Germinal center (tissue), 1 donor: Measurements from ENCODE around the gene CCDC180.
"Not testable (repeated sequence)": the region's sequence is repeated elsewhere in the genome, so short reads cannot be mapped to it uniquely, and the experiment has no call there.

Experiments used
- DNase-seq: peaks from one replicate; pipeline ENCODE4 v3.0.0; 2012; ENCODE audit warnings: mixed read lengths, low spot score

CCDC180 gene

GRCh38 chr9:97307500-97308163 is at the start of gene CCDC180:
Gene CCDC180, plus strand, starts transcription at chr9:97307659. Its CDS starts 405 bp downstream, at chr9:97308064.
- DNase-seq = no peak

DNA sequence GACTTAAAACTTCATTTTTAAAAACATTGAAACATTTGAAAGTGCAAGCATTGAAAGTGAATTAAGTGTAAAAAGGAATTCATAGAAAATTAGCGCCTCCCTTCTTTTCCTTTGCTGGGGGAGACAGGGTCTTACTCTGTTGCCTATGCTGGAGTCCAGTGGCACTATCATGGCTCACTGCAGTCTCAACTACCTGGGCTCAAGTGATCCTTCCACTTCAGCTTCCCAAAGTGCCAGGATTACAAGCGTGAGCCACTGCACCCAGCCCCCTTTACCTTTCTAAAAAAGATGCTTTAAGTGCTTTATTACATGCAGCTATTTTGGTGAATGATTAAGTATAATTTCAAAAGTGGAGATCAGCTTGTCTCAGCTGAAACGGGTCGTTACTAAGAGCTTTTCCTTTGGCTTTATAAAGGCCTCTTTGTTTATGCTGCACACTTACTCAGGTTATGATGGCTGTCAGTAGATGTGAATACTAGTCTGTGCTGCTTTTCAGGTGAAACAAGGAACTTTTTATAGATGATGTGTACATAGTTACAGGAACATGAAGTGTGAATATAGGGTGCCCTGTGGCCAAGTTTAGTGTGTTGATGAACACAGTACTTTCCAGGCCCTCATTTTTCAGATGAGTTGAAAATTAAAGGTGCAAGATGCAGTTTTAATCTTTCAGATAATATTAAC is 47.5 kb upstream of the CCDC180 start:
- DNase-seq = not testable (repeated sequence)

GRCh38 chr9:97271292-97271691 is 36.2 kb upstream of the CCDC180 start:
- DNase-seq = no peak

- DNase-seq = no peak
Measured at GRCh38 chr9:97272072-97272471, 35.4 kb upstream of the CCDC180 start.

DNA sequence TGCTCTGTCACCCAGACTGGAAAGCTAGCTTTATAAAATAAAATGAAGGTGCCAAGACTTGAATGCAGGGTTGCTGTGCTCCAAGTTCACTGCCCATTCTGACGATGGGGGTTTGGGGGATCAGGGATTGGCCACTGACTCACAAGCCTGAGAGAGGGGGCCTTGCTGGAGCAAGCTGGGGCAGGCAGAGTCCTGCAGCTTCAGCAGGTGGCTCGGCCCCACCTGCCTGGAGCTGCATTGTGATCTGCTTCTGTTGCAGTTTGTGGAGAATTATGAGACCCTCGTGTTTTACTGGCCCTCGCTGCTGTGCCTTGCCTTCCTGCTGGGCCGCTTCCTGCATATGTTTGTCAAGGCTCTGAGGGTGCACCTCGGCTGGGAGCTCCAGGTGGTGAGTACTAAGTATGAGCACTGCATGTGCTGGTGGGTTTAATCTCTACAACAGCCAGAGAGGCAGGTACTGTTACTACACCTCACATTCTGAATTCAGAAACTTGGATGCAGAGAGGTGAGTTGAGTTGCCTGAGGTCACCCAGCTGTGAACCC is 31.1 kb upstream of the CCDC180 start:
- DNase-seq = no peak

DNA sequence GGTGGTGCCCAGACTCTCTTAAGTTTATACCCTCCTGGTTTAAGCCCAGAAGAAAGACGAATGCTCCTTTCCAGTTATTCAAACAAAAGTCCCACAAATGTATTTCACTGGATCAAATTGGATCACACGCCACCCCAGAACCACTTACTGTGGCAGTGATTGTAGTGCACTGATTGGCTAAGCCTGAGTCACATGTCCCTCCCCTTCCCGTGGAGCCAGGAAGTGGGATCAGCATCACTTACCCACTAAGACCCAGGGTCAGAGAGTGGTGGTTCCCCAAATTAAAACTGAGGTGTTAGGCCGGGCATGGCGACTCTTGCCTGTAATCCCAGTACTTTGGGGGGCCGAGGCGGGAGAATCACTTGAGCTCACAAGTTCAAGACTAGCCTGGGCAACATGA is 29.5 kb upstream of the CCDC180 start:
- DNase-seq = no peak

- no peak for DNase-seq
Measured at GRCh38 chr9:97280755-97281330, 26.6 kb upstream of the CCDC180 start.

- DNase-seq = no peak
Measured at GRCh38 chr9:97283768-97284167, 23.7 kb upstream of the CCDC180 start.

- no peak for DNase-seq
Measured at GRCh38 chr9:97284798-97285197, 22.7 kb upstream of the CCDC180 start.

- no peak for DNase-seq
Measured at GRCh38 chr9:97292200-97292599, 15.3 kb upstream of the CCDC180 start.

- DNase-seq = no peak
Measured at GRCh38 chr9:97293207-97293721, 14.2 kb upstream of the CCDC180 start.

DNA sequence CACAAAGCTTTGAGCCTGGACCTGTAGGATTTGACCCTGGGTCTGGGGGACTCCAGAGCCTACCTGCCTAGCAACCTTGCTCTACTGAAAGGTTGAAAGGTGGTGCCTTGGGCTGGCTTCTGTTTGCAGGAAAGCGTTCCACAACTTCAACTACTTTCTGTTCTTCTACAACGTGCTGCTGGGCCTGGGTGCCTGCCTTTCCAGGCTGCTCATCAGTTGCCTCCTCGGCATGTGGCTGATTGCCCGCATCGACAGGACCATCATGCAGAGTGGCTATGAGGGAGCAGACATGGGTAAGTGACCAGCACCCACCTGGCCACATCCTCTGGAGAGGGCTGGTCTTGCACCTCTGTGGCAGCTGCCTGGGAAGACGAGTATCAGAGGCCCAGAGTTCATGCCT is 13.6 kb upstream of the CCDC180 start:
- DNase-seq = no peak

DNA sequence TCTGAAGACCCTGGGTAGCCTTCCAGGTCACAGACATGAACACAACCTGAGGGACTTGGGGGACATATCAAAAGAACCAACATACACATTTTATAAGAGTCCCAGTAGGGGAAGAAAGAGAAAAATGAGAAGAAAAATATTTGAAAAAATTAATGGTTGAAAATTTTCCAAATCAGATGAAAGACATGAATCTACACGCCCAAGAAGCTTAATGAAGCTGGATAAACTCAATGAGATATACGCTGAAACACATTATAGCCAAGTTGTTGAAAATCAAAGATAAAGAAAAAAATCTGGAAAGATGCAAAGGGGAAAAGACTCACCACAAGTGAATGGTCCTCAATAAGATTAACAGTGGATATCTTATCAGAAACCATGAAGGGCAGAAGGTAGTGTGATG is 9.6 kb upstream of the CCDC180 start:
- no peak for DNase-seq

- no peak for DNase-seq
Measured at GRCh38 chr9:97299809-97300414, 7.5 kb upstream of the CCDC180 start.

GRCh38 chr9:97300586-97300985 is 6.9 kb upstream of the CCDC180 start:
- DNase-seq = no peak

GRCh38 chr9:97301974-97302373 is 5.5 kb upstream of the CCDC180 start:
- DNase-seq = no peak

- DNase-seq = no peak
Measured at GRCh38 chr9:97304586-97304985, 2.9 kb upstream of the CCDC180 start.

DNA sequence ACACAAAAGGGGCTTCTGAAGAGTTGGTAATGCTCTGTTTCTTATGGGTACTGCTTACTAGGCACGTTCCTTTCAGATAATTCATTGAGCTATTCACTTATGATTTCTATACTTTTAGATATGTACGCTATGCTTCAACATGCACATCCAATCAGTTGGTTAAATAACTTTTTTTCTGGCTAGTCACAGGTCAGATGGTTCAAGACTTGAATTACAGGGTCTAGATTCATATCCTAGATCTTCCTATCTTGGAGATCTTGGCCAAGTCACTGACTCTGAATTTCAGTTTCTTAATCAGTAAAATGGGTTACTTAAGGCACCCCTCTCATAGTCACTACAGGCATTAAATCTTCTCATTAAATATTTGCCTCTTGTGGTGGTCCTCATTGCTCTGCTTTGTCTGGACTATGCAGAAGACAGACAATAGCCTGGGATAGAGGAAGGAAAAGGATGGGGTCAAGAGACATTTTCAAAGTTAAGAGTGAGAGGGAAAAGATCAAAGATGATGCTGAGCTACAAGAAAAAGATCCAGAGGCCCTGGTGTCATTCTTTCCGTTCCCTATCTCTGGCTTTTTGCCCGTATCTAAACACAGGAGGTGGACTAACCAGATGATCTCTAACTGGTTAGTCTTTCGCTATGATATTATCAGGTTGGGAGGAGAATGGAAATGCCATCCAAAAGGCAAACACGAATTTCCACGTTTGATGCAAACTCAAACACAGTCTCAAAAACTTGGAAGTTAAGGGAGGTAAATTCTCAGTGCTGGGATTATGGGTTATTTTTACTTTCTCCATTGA is 1.8 kb upstream of the CCDC180 start:
- no peak for DNase-seq

DNA sequence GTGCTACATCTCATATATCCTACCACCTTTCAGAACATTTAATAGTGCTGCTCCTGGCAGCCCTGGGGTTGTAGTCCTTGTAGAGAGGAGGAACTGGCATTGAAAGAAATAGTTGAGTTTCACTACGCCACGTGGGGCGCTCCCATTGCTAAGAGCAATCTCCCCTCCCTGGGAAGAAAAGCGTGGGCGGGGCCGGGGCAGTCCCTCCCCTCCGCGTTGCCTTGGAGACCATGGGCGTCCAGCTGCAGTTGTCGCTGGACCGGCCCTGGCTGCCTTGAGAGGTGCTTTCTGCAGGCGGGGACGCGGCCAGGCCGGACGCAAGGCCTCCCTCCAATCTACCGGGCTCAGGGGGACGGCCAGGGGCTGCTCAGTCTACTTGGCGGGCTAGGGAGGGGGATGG is 368 bp upstream of the CCDC180 start:
- DNase-seq = no peak

DNA sequence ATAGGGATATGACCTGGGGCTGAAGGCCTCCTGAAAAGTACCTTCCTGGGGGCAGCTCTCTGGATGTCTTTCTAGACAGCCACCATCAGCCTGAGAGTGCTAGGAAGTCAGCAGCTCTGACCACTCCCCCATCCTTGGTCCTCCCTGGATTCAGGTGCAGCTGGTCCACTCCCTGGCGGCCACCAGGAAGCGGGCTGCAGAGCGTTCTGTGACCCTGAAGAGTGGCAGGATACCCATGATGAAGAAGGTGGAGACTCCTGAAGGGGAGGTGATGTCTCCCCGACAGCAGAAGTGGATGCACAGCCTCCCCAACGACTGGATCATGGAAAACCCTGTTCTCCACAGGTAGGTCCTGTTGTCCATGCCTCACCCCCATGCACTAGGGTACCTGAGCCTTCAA is 1.8 kb downstream of the CCDC180 start:
- DNase-seq = no peak

DNA sequence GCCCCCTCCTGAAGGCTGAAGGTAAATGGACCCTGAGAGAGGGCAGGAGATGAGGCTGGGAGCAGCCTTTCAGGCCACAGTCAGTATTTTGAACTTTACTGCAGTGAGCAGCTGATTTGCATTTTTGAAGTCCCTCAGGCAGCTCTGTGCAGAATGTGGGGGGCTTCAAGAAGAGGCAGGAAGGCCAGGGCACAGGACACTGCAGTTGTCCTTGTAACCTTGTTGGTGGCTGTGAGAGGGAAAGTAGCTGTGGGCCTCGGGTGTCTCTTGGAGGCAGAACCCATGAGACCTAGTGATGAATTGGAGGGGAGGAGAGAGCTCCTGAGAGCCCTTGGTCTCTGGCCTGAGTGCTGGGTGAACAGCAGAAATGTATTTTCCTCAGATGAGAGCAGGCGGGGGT is 2.6 kb downstream of the CCDC180 start:
- DNase-seq = no peak

DNA sequence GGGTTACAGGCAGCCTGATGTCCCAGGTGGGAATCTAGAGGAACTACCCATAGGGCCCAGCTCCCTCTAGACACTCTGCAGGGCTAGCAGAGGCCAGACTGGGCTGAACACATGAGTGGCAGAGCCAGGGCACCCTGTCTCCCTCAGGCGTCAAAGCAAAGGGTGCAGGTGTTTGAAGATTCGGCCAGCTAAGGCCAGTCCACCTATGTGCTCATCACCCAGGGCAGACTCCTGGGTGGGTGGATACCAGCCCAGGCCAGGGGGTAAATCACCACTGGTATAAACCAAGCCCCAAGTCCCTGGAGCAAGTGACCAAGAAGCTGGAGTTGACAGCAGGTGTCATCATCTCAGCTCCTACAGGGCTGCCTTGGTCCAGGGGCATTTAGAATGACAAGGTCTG is 3.4 kb downstream of the CCDC180 start:
- DNase-seq = no peak
